Liver (tissue), 9 donors: ENCODE data around the gene MAD2L1BP. TPM values are rescaled to one million over a fixed set of nuclear protein-coding genes. Genes with fewer than 3 reads are reported as not detected.
A peak's percentile ranks its signal among the peaks of the same experiment; 100 is the strongest.

ENCODE experiments used
- DNase-seq: peaks from one replicate; pipeline ENCODE4 v3.0.0-alpha.2; 2017; ENCODE audit warnings: low spot score
- H3K27ac ChIP-seq, 2 donors: one replicate each; pipeline ENCODE4 v1.7.0; 2013; ENCODE audit warnings: inconsistent platforms in 2 of 2, low read length in 2 of 2, control low read depth in 1 of 2, low read depth in 1 of 2, mild to moderate bottlenecking in 1 of 2
- H3K27me3 ChIP-seq, 4 donors: one replicate each; pipeline versions ENCODE4 v1.6.1 to v1.7.0; 2013; ENCODE audit warnings: low read length in 3 of 4, inconsistent platforms in 1 of 4, mild to moderate bottlenecking in 1 of 4, moderate library complexity in 1 of 4; ENCODE audit not compliant: control insufficient read depth in 4 of 4, insufficient read depth in 4 of 4
- H3K36me3 ChIP-seq, 4 donors: one replicate each; pipeline versions ENCODE4 v1.6.1 to v1.7.0; 2013; ENCODE audit warnings: low read length in 3 of 4, mild to moderate bottlenecking in 3 of 4, low read depth in 1 of 4, moderate library complexity in 1 of 4; ENCODE audit not compliant: control insufficient read depth in 4 of 4, insufficient read depth in 3 of 4
- H3K4me1 ChIP-seq, 4 donors: one replicate each; pipeline versions ENCODE4 v1.6.1 to v1.7.0; 2013; ENCODE audit warnings: low read length in 3 of 4, mild to moderate bottlenecking in 3 of 4, moderate library complexity in 1 of 4; ENCODE audit not compliant: control insufficient read depth in 4 of 4, insufficient read depth in 4 of 4
- H3K4me3 ChIP-seq, 3 donors: one replicate each; pipeline versions ENCODE4 v1.6.1 to v1.7.0; 2013; ENCODE audit warnings: low read length in 3 of 3, control low read depth in 1 of 3, low read depth in 1 of 3, mild to moderate bottlenecking in 1 of 3
- H3K9ac ChIP-seq, 2 donors: one replicate each; pipeline ENCODE4 v1.7.0; 2013; ENCODE audit warnings: low read length in 2 of 2, mild to moderate bottlenecking in 2 of 2, moderate library complexity in 2 of 2, control low read depth in 1 of 2, low read depth in 1 of 2
- H3K9me3 ChIP-seq, 4 donors: one replicate each; pipeline versions ENCODE4 v1.6.1 to v1.7.0; 2013; ENCODE audit warnings: low read length in 3 of 4; ENCODE audit not compliant: control insufficient read depth in 4 of 4
- FOXA1 ChIP-seq: IDR thresholded peaks from 2 replicates; pipeline ENCODE4 v1.6.1; 2016; ENCODE audit warnings: antibody characterized with exemption
- GABPA ChIP-seq, 2 donors: IDR thresholded peaks in 1 of 2; conservative IDR thresholded peaks in 1 of 2; 2 replicates each; pipeline ENCODE4 v1.6.1; 2016; ENCODE audit warnings: antibody characterized with exemption in 2 of 2, mild to moderate bottlenecking in 1 of 2, moderate library complexity in 1 of 2
- NR2F2 ChIP-seq: IDR thresholded peaks from 2 replicates; pipeline ENCODE4 v1.6.1; 2016; ENCODE audit warnings: antibody characterized with exemption
- RXRA ChIP-seq, 2 donors: IDR thresholded peaks; 2 replicates each; pipeline ENCODE4 v1.6.1; 2017 to 2018; ENCODE audit warnings: antibody characterized with exemption in 2 of 2, mild to moderate bottlenecking in 1 of 2
- SP1 ChIP-seq: IDR thresholded peaks from 2 replicates; pipeline ENCODE4 v1.6.1; 2018; ENCODE audit warnings: antibody characterized with exemption, mild to moderate bottlenecking
- TAF1 ChIP-seq: conservative IDR thresholded peaks from 2 replicates; pipeline ENCODE4 v1.6.1; 2016; ENCODE audit warnings: antibody characterized with exemption, mild to moderate bottlenecking
- WGBS: extraction: QIAGEN DNeasy Blood & Tissue Kit; methylation state at CpG from one replicate; pipeline ENCODE4 v1.1.7; 2013; 5-methylcytosine and 5-hydroxymethylcytosine counted together
- polyA plus RNA-seq, 2 donors: library from polyadenylated mRNA; stranded (reverse) in 1 of 2; unstranded in 1 of 2; fragments of 200-250 nt in 1 of 2; fragments of >200 nt in 1 of 2; fragmentation: Nextera tagmentation in 1 of 2; extraction: Ambion mirVana in 1 of 2; gene quantifications; one replicate each; pipeline versions ENCODE4 v1.2.1 to v1.2.3, GENCODE V29; 2013 to 2015
- total RNA-seq, 2 donors: library from RNA; depleted of rRNA; stranded (reverse); fragments of >200 nt; gene quantifications; one replicate each; pipeline ENCODE4 v1.2.3, GENCODE V29; 2014
- TF ChIP-seq, protein P1 (sequence below): IDR thresholded peaks from 2 replicates; pipeline ENCODE4 v1.6.1; 2016; ENCODE audit warnings: antibody characterized with exemption
- TF ChIP-seq, protein P2 (sequence below): IDR thresholded peaks from 2 replicates; pipeline ENCODE4 v1.6.1; 2016; ENCODE audit warnings: antibody characterized with exemption, mild to moderate bottlenecking
- TF ChIP-seq, protein P3 (sequence below): IDR thresholded peaks from 2 replicates; pipeline ENCODE4 v1.6.1; 2016; ENCODE audit warnings: antibody characterized with exemption
- donor health status: healthy.
- donor health status: healthy.
- donor health status: healthy.
- donor health status: healthy.
- donor health status: healthy.

MAD2L1BP gene
- total and polyA plus RNA-seq, 4 donors, result 11.2 to 17.3 (median 16.1) TPM

DNA sequence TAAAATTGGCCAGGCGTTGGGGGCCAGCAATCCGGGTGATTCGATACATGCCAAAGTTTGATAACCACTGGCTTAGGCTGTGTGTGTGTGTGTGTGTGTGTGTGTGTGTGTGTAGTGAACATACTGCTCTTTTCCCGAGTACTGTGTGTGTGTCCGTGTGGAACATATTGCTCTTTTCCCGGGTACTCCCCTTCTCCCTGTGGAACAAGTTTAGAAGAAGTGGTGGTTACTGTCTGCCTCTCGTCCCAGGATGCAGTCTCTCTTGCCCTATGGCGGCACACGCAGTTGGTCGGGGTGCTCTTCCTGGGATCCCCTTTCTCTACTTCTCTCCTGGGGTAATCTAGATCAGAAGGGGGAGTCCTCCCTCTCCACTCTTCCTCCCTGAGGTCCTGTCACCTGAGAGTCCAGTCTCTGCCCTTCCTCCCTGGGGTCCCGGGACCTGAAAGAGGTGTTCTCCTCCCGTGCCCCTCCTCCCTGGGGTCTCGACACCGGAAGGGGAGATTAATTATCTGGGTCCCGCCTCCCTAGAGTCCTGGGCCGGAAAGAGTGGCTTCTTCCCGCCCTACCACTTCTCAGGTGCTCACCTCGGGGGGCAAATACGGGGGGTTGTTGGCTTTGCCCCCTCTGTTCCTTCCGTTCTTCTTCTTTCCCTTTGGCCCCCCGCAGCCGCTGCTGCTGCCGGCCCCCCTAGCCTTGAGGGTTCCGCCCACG lies 7.1 kb upstream of the MAD2L1BP start:
- under 1% methylated on average over 25 of the region's 25 CpGs for WGBS
- Histone ChIP-seq H3K4me1 (peaks cover 0 to 23% (median 14%) of the 10 kb centered on the region in 4 donors), H3K4me3 (peak overlapping the region; percentile 71 to 91 (median 80)), H3K36me3 (peaks cover 3 to 19% (median 13%) of the 10 kb centered on the region in 4 donors), H3K9ac (peak overlapping the region; percentile 69 to 85), H3K27ac (peak overlapping the region; percentile 62 to 81), H3K9me3 (no peaks in the 10 kb centered on the region), H3K27me3 (no peaks in the 10 kb centered on the region)
- peak; percentile 61 for DNase-seq
- no peak for TF ChIP-seq SP1
- no peak for TF ChIP-seq FOXA1
- TF ChIP-seq RXRA (IDR thresholded peaks at IDR 0.05), result peak in 1 of 2 donors; percentile 5
- TF ChIP-seq NR2F2, result peak; percentile 51

- under 1% methylated on average over 46 of the region's 46 CpGs for WGBS
Measured at GRCh38 chr6:43629104-43629504, 6.5 kb upstream of the MAD2L1BP start, which contains the start of gene GTPBP2. GTPBP2 (minus strand) TSS chr6:43629264; CDS start chr6:43629162, 102 bp downstream.

More at GRCh38 chr6:43629104-43629504, 6.5 kb upstream of the MAD2L1BP start, which contains the start of gene GTPBP2:
- peak within 1 kb of the TSS; percentile 80 to 91 (median 89) for H3K4me3 ChIP-seq
- peak within 1 kb of the TSS; percentile 97 to 98 for H3K27ac ChIP-seq
- peaks cover 3 to 14% (median 8%) of the 10 kb centered on the region in 4 donors for H3K36me3 ChIP-seq
- peak; percentile 97 for DNase-seq
- peak within 1 kb of the TSS; percentile 87 for H3K9ac ChIP-seq
- no peaks in the 10 kb centered on the region for H3K27me3 ChIP-seq
- TF ChIP-seq SP1 (peak; percentile 49), TAF1 (no peak), RXRA (IDR thresholded peaks at IDR 0.05) (peak in 1 of 2 donors; percentile 32), GABPA (IDR thresholded peaks at IDR 0.05 in 1 of 2, conservative IDR thresholded peaks at IDR 0.05 in 1 of 2) (peak in 1 of 2 donors; percentile 57)
- TF ChIP-seq, protein P1, sequence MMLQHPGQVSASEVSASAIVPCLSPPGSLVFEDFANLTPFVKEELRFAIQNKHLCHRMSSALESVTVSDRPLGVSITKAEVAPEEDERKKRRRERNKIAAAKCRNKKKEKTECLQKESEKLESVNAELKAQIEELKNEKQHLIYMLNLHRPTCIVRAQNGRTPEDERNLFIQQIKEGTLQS, result no peak
- TF ChIP-seq, protein P2, sequence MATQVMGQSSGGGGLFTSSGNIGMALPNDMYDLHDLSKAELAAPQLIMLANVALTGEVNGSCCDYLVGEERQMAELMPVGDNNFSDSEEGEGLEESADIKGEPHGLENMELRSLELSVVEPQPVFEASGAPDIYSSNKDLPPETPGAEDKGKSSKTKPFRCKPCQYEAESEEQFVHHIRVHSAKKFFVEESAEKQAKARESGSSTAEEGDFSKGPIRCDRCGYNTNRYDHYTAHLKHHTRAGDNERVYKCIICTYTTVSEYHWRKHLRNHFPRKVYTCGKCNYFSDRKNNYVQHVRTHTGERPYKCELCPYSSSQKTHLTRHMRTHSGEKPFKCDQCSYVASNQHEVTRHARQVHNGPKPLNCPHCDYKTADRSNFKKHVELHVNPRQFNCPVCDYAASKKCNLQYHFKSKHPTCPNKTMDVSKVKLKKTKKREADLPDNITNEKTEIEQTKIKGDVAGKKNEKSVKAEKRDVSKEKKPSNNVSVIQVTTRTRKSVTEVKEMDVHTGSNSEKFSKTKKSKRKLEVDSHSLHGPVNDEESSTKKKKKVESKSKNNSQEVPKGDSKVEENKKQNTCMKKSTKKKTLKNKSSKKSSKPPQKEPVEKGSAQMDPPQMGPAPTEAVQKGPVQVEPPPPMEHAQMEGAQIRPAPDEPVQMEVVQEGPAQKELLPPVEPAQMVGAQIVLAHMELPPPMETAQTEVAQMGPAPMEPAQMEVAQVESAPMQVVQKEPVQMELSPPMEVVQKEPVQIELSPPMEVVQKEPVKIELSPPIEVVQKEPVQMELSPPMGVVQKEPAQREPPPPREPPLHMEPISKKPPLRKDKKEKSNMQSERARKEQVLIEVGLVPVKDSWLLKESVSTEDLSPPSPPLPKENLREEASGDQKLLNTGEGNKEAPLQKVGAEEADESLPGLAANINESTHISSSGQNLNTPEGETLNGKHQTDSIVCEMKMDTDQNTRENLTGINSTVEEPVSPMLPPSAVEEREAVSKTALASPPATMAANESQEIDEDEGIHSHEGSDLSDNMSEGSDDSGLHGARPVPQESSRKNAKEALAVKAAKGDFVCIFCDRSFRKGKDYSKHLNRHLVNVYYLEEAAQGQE, result peak; percentile 8
- TF ChIP-seq, protein P3, sequence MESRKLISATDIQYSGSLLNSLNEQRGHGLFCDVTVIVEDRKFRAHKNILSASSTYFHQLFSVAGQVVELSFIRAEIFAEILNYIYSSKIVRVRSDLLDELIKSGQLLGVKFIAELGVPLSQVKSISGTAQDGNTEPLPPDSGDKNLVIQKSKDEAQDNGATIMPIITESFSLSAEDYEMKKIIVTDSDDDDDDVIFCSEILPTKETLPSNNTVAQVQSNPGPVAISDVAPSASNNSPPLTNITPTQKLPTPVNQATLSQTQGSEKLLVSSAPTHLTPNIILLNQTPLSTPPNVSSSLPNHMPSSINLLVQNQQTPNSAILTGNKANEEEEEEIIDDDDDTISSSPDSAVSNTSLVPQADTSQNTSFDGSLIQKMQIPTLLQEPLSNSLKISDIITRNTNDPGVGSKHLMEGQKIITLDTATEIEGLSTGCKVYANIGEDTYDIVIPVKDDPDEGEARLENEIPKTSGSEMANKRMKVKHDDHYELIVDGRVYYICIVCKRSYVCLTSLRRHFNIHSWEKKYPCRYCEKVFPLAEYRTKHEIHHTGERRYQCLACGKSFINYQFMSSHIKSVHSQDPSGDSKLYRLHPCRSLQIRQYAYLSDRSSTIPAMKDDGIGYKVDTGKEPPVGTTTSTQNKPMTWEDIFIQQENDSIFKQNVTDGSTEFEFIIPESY, result peak; percentile 85
- H3K9me3 ChIP-seq, result no peaks in the 10 kb centered on the region
- H3K4me1 ChIP-seq, result peaks cover 0 to 23% (median 14%) of the 10 kb centered on the region in 4 donors
